SW 1271 (cell line): Measurements from ENCODE around the gene YPEL2.
"Not testable (repeated sequence)": the region's sequence is repeated elsewhere in the genome, so short reads cannot be mapped to it uniquely, and the experiment has no call there.

ENCODE experiments used
- DNase-seq, 2 experiments: peaks; one replicate each; lab custom pipeline; 2025; lab: John Stamatoyannopoulos, UW

Gene YPEL2

GRCh38 chr17:59406808-59407381 is 75.4 kb downstream of the YPEL2 start:
- no peak for DNase-seq

GRCh38 chr17:59409336-59410048 is 78.0 kb downstream of the YPEL2 start:
- DNase-seq: no peak

DNA sequence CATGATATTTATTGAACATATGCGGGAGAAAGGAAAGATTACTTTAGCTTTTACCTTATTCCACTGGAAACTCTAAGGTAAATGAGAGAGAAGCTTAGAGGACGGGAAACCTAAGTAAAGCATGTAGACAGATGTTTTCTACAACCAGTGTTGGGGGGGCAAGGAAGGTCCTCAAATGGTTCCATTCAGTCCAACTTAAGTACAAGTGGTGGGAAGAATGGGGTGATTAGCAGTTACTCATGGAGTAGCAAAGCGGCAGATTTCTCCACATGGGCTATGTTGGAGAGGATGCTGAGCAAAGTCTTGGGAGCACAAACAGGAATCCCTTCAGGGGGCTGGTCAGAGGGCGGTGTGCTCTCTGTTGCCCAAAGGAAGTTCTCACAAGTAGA is 78.6 kb downstream of the YPEL2 start:
- no peak for DNase-seq

DNA sequence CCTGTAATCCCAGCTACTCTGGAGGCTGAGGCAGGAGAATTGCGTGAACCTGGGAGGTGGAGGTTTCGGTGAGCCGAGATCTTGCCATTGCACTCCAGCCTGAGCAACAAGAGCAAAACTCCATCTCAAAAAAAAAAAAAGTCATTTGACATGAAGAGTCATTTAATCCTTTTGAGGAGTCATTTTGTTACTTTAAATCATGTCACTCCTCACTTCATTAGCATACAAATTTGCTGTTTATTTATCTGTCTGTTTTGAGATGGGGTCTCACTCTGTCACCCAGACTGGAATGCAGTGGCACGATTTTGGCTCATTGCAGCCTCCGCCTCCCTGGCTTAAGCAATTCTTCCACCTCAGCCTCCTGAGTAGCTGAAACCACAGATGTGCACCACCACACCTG is 81.0 kb downstream of the YPEL2 start:
- DNase-seq: not testable (repeated sequence)

GRCh38 chr17:59413014-59413766 is 81.7 kb downstream of the YPEL2 start:
- DNase-seq: no peak

GRCh38 chr17:59415397-59415796 is 83.9 kb downstream of the YPEL2 start:
- DNase-seq: no peak

DNA sequence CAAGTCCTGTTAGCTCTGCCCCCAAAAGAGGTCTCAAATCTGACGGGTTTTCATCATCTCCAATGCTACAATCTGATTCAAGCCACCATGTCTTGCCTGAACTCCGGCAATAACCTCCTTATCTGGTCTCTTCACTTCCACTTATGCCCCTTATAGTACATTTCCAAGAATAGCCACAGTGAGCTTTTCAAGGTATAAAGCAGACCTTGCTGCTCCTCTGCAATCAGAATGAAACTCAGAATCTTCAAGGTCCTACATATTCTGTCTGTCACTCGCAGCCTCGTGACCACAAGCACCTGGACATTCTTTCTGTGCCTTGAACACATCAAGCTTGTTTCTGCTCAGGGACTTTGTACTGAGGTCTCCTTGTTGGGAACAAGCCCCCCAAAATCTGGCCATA is 84.7 kb downstream of the YPEL2 start:
- no peak for DNase-seq

DNA sequence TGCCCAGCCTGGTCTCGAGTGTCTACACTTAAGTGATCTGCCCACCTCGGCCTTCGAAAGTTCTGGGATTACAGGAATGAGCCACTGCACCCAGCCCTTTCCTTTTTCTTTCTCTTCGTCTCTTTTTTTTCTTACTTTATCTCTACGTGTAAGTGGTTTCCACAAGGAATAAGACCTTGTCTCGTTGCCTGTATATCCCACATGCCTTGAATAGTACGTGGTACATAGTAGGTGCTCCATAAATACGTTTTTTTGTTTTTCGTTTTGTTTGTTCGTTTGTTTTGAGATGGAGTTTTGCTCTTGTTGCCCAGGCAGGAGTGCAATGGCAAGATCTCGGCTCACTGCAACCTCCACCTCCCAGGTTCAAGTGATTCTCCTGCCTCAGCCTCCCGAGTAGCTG is 86.0 kb downstream of the YPEL2 start:
- no peak for DNase-seq

- DNase-seq: no peak
Observed at GRCh38 chr17:59418732-59419166, 87.3 kb downstream of the YPEL2 start.

DNA sequence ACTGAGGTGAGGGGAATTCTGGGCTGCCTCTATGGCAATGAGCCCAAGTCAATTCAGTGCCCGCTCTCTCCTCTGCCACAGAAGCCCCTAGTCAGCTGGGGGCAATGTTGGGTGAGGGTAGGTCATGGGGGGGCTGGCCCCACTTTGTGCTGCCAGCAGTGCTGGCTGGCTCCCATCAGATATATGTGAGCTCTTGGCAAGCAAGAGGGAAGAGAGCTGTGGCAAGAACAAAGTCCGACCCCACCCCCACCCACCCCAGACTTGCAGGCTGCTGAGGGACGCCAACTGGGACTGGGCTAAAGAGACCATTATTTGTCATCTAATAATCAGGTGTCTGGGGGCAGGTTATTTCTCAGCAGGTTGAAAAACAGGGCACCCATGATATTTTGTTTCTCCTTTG is 89.4 kb downstream of the YPEL2 start:
- no peak for DNase-seq

DNA sequence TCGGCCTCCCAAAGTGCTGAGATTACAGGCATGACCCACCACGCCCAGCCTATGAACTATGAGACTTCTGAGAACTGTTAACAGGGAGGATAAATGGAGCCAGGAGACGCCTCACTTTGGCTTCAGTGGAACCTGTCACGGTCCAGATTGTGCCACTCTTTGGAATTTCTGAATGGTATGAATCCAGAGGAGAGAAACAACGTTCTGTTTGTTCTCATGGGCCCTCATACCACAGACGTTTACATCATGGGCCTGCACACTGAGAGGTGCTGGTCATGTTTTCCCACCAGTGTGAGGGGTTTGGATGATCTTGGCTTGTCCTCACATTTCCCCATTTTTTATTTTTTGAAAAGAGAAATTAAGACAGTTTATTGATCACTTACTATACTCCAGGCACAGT is 90.3 kb downstream of the YPEL2 start:
- DNase-seq: no peak

DNA sequence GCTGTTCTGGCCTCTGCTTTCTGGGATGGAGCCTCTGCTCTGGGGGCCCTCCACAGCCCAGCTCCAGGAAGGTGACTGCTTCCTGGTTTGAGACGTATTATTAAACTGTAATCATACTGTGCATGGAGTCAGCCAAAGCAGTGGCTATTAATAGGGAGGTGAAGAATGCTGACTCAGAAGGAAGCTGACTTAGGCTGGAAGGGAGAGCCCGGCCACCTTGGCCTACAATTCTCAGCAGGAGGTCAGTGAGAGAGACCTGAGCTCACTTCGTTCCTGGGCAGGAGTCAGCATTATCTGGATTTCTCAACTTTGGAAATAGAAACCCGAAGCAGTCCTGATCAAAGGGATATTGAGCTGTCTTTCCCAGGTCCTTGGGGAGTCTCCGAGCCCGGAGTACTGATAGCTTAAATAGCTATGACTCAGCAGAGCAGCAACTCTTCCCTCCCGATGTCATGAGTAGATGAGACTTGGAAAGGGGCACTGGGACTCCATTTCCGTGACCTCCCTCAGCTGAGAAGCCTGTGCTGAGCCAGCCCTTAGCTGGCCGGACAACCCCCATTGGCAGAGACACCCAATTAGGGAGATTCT is 91.8 kb downstream of the YPEL2 start:
- DNase-seq: no peak

DNA sequence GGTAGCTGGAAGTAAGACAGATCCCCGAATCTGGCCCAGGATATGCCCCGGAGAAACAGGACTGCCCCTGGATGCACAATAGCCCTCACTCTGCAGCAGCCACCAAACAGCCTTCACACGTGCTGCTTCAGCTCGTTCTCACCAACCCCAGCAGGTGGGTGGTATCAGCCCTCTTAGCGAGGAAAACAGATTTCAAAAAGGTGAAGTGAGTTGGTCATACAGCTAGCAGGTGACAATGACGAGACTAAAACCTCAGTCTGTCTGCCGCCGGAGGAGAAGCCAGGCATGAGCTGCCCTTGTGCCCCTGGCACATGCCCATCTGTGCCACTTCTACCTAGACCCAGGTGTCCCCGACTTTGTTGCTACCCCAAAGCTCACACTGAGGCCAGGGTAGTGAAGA is 92.4 kb downstream of the YPEL2 start:
- DNase-seq: no peak

DNA sequence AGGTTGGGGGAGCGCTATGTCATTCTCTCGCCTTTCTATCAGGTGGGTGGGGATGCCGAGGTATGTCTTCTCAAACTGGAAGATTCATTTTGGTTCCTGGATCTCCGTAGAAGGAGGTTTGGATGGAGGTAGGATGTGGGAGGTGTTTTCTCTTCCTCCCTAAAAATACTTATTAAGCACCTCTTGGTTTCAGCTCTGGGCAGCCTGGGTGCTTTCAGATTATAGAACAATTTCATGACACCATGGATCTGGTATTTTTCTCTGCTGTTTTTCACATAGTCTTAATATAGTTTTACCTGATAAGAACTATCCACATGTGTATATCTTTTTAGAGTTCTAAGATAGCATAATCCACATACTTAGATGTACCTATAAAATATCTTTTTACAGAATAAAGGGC is 92.9 kb downstream of the YPEL2 start:
- DNase-seq: no peak

GRCh38 chr17:59425085-59425931 is 93.9 kb downstream of the YPEL2 start:
- no peak for DNase-seq

DNA sequence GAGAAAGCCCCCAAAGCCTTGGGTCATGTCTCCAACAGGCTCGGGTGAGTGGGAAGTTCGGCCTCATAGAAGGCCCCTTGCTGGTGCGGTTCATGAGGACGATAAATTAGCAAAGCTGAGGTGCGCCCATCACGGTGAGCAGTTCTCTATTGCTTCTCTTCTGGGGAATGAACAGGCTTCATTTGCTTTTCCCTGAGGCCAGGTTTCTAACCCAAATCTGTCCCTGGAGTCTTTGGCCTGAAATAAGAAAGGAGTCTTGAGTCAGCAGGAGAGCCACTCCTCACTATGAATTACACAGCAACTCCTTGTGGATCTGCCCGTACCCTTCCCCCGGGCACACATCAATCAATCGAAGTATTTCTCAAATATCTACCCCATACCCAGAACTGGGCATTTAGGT is 94.6 kb downstream of the YPEL2 start:
- DNase-seq: no peak

GRCh38 chr17:59427425-59427921 is 96.0 kb downstream of the YPEL2 start:
- no peak for DNase-seq

- DNase-seq: no peak
Observed at GRCh38 chr17:59427996-59428395, 96.5 kb downstream of the YPEL2 start.

- no peak for DNase-seq
Observed at GRCh38 chr17:59428916-59429485, 97.5 kb downstream of the YPEL2 start.

DNA sequence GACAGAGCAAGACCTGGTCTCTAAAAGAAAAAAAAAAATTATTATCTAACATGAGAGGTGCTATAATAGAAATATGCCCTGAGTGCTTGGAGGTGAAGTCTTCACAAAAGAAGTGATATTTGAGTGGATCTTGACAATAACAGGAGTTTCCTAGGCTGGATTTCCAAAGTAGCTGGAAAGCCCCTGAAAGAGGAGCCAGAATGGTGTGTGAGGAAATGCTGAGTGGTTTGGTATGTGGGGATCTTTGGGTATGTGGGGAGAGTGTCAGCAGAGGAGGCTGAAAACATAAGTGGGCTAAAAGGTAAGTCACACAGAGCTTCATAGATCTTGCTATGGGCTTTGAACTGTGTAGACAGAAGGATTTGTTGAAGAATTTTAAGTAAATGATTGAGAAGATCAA is 100.1 kb downstream of the YPEL2 start:
- DNase-seq: no peak

- DNase-seq: no peak
Observed at GRCh38 chr17:59432657-59433056, 101.2 kb downstream of the YPEL2 start.
